GM18511 (cell line): ENCODE data around the gene PMS1.
"Not testable (repeated sequence)": the region's sequence is repeated elsewhere in the genome, so short reads cannot be mapped to it uniquely, and the experiment has no call there.

Experiments
- ATAC-seq: cut with Tn5 transposase; IDR thresholded peaks from one replicate; pipeline ENCODE4 v1.9.1; 2021; ENCODE audit warnings: mild to moderate bottlenecking, moderate library complexity; ENCODE audit not compliant: unreplicated experiment

The PMS1 gene

DNA sequence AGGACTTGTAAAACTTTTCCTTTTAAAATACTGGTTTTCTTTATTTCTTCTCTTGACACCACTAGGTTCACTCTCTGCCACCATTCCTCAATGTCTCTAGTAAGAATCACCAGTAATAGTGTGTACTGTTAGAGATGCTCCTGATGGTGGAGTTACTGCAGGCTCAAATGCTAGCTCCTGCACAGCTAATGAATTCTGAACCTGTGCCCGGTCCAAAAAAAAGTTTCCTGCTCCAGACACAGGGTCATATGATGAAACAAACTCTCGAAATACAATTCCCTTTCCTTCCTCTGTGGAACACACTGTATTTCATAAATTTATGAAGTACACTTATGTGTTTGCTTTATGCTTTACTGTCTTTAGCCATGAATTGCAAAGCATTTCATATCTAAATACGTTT is 19.2 kb downstream of the PMS1 start:
- ATAC-seq: no peak

DNA sequence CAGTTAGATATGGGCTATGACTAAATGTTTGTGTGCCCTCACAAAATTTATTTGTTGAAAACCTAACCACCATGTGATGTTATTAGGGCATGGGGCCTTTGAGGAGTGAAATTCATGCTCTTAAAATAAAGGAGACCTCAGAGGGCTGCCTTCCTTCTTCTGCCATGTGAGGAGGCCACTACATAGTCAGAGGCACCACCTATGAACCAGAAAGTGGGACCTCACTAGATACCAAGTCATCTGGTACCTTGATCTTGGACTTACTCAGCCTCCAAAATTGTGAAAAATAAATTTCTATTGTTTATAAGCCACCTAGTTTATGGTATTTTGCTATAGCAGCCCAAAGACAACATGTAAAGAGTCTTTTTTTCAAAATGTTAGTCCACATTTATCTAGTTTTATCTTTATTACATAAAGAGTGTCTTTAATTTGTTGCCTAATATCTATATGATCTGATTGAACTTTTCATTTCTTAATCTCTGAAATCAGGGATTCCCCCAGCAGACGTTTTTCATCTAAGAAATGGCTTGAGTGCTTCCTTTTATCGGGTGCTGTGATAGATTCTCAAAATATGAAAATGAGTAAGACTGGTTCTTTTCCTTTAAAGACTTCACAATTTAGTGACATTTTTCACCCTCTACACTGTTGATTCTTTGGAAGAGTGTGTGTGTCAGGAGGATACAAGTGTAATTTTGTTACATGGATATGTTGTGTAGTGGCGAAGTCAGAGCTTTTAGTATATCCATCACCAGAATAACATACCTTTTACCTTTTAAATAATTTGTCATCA is 34.2 kb downstream of the PMS1 start:
- ATAC-seq: no peak

DNA sequence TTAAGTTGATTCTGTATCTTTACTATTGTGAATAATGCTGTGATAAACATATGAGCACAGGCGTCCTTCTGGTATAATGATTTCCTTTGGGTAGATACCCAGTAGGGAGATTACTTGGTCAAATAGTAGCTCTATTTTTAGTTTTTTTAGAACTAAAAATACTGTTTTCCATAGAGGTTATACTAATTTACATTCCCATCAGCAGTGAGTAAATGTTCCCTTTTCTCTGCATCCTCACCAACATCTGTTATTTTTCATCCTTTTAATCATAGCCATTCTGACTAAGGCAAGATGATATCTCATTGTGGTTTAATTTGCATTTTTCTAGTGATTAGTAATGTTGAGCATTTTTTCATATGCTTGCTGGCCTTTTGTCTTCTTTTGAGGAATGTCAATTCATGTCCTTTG is 35.1 kb downstream of the PMS1 start:
- no peak for ATAC-seq

DNA sequence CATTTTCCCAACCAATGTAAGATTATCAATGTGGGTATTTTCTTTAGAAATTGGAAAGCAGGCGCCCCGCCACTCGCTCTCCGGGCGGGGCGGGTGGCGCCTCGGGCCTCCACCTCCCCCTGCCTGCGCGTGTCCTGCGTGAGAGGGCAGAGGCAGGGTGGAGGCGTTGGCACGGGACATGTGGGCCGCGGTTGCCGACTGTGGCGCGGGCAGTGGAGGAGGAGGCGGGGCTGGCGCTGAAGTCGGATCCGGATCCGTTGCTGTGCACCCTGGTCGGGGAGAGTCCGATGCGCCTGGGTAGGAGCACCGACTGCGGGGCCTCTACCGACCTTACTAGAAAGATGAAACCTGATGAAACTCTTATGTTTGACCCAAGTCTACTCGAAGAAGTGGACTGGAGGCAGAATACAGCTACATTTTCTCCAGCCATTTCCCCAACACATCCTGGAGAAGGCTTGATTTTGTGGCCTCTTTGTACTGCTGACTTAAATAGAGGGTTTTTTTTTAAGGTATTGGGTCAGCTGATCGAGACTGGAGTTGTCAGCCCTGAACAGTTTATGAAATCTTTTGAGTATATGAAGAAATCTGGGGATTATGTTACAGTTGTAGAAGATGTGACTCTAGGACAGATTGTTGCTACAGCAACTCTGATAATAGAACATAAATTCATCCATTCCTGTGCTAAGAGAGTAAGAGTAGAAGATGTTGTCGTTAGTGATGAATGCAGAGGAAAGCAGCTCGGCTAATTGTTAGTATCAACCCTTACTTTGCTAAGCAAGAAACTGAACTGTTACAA is 37.9 kb downstream of the PMS1 start:
- no peak for ATAC-seq

DNA sequence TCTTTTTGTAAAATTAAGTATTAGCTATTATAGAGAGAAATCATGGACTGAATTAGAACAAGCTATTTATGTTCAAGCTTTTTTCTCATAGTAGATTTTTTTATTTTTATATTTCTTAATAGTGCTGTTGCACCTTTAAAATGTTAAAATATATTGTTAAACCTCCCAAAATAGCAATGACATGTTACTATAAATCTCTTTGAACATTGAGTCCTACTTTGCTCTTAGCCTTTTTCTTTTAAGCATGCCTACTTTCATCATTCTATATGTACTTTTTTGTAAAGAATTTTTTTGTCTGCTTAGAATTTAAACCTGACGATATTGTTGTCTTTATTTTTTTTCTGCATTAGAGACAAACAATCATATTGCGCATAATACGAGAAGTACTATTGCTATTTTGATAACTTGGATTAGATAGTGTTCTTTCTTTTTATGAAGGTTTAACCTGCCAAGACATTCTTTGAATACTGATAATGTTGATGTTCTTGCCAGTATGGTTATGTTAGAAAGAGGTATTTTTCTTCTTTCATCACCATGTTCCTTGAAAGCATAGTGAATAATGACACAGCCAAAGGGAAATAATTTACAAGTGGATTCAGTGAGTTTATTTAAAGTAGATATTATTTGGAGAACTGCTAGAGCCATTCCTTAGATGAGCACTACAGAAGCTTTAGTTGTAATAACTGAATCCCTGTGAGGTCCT is 40.6 kb downstream of the PMS1 start:
- ATAC-seq: no peak

- no peak for ATAC-seq
Observed at GRCh38 chr2:189826039-189826438, 41.8 kb downstream of the PMS1 start.

- ATAC-seq: no peak
Observed at GRCh38 chr2:189829102-189829833, 45.0 kb downstream of the PMS1 start.

DNA sequence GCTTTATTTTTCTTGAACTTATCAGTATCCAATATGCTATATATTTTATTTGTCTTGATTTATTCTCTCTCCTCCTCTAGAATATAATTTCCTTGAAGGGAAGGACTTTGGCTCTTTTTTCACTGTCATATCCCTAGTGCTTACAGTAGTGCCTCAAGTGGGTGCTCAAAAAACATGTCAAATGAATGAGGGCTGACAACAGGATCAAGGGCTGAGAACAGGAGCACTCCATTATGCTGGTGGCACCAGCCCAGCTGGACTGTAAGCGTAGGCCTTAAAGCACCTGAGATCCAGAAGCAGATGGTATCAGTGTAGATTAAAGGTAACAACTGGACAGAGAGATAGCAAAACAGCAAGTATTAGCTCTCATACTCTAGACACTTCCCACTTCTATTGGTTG is 46.3 kb downstream of the PMS1 start:
- no peak for ATAC-seq

- ATAC-seq: no peak
Observed at GRCh38 chr2:189834059-189834458, 49.8 kb downstream of the PMS1 start.

DNA sequence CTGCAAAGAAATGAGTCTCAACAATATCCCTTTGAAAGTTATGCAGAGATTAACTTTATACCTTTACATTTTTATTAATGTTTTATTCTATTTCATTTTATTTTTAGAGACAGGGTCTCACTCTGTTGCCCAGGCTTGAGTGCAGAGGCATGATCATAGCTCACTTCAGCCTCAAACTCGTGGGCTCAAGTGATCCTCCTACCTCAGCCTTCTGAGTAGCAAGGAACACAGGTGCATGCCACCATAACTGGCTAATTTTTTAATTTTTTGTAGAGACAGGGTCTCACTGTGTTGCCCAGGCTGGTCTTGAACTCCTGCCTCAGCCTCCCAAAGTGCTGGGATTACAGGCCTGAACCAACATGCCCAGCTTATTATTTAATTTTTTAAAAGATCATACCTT is 50.4 kb downstream of the PMS1 start:
- ATAC-seq: not testable (repeated sequence)

DNA sequence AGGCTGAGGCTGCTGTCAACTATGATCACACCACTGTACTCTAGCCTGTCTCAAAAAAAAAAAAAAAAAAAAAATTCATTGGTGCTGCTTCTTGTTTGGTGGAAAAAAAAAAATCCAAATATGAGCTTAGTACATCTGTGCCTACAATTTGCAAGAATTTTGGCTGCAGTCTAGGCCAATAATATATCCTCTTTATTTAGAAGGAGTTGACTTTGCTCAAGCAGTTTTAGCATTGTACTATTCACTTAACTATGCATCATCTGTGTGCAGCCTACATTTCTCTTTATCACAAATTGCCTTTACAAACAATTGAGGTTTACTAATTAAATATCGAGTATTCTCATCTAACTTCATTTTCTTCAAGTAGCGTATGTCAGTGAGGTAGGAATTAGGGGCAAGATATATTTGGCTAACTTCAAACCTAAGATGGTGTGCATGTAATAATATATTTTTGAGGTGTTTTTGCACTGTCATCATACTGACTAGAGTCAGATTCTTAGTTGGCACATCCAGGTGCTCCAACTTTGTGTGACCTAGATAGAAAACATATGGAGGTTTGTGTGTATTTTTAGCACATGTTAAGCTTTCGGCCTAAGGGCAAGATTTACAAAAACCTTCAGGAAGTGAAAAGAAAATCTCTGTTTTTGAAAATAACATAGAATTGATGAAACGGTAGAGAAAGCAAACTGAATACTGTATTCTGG is 51.8 kb downstream of the PMS1 start:
- ATAC-seq: no peak

GRCh38 chr2:189836644-189837043 is 52.4 kb downstream of the PMS1 start:
- no peak for ATAC-seq

GRCh38 chr2:189837326-189837725 is 53.1 kb downstream of the PMS1 start:
- no peak for ATAC-seq

DNA sequence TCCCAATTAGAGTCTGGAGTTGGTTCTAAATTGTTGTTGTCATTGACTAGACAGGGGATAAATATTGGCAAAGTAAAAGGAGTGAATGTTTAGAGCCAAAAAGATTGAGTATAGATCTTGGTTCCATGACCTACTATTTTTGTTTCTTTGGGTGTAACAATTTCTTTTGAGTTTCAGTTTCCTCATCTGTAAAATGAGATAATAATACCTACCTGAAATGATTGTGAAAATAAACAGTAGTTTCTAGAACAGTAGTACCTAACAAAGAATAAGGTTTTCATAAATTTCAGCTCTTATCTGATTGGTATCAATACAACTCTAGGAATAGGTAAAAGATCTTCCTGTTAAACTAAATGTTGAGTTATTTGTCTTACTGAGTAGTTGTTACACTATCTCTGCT is 56.8 kb downstream of the PMS1 start:
- ATAC-seq: no peak

DNA sequence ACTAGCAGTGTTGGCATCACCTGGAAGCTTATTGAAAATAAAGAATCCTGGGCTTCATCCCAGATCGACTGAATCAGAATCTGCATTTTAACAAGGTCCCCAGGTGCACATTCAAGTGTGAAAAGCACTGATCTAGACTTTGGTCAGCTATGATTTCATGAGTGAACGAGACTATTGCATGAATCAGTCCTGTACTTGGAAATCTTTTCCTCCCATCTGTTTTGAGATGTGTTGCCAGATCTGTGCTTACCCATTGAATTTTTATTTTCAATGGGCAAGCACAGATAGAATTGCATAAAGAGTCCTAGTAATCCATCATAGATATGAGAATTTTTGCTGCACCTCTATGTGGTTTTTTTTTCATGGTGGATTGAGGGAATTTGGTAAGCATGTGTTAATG is 64.0 kb downstream of the PMS1 start:
- ATAC-seq: no peak

DNA sequence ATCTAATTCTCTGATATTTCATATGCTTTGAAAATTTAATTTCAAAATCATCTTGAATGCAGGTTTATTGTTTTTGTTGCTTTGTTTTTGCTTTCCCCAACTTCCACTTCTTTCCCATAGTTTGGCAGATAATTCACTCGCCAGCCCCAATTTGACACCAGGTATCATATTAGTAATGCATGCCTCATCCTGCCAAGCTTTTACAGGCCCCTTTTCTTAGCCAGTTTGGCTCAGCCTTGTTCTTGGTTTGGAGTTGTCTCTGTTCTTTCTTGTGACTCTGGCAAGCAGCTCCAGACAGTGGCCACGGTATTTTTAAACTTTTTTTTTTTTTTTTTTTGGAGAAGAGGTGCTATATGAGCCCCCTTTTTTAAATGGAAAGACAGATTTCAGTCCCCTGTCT is 65.3 kb downstream of the PMS1 start:
- ATAC-seq: no peak

DNA sequence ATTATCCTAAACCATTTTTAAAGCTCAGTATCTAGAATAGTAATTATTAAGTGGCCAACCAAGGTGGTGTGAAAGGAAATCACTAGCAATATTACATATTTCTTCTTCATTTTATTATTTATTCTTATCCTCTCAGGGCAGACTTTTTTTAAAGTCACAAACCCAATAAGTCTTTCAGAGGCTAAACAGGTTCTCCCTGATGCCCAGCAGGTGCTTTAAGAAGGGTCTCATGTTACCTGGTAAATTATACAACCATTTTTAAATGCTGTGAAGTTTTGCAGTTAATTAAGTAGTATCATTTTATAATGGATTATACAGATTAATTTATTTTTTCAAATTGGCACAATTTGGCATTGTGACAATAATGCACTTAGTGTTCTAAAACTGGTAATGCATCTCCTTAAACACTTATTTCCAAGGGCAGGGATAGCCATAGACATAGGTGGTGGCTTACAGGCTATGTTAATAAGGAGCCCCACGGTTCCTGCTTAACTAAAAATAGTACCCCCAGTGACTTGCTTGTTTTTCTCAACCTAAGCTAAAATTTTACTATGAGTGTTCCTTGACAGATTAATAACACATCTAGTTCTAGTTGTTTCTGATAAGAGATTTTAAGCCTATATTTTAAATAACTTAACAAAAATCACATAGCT is 67.0 kb downstream of the PMS1 start:
- no peak for ATAC-seq

GRCh38 chr2:189854187-189854586 is 69.9 kb downstream of the PMS1 start:
- no peak for ATAC-seq

GRCh38 chr2:189854940-189855339 is 70.7 kb downstream of the PMS1 start:
- no peak for ATAC-seq

DNA sequence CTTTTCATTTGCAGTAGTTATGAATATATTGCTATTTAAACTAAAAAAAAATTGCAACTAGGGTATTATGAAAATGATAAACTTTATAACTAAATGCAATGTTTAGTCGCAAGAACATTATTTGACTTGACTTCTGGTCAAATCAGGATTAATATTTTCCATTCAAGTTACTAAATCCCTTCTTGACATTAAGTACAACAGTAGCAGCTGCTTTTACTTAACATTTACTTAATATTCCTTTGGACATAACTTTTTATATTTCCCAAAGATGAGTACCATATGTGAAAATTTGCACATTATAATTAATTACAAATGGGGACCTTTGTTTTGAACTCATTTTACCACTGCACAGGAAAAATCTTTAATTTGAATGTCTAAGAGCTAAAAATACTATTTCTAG is 74.0 kb downstream of the PMS1 start:
- ATAC-seq: no peak
